Naive thymus-derived CD4-positive, alpha-beta T cell (primary cell): ENCODE results near the gene BID. TPM values are rescaled to one million over a fixed set of nuclear protein-coding genes. Genes with fewer than 3 reads are reported as not detected.
A peak's percentile ranks its signal among the peaks of the same experiment; 100 is the strongest.
"Not testable (repeated sequence)": the region's sequence is repeated elsewhere in the genome, so short reads cannot be mapped to it uniquely, and the experiment has no call there.

Experiments used
- ATAC-seq: fragments of 150-1000 bp; cut with Tn5 transposase; 2 replicates; pipeline ENCODE4 v1.10.0; 2021; ENCODE audit warnings: mild to moderate bottlenecking, moderate library complexity
- CTCF ChIA-PET: fragments of 350-600 bp; sonication (Branson Sonifier 250); formaldehyde crosslinking; loops from one replicate; lab custom pipeline; 2021; ENCODE audit warnings: antibody characterized with exemption; lab: Charles Lee
- POLR2A ChIA-PET: fragments of 350-600 bp; sonication (Branson Sonifier 250); formaldehyde crosslinking; loops from one replicate; lab custom pipeline; 2021; ENCODE audit warnings: antibody characterized with exemption, inconsistent platforms; lab: Charles Lee
- DNase-seq, 9 donors: peaks; one replicate each; pipeline versions ENCODE4 v3.0.0 to v3.0.0-alpha.2; 2020 to 2022; ENCODE audit warnings: mixed read lengths in 1 of 9
- H3K27ac ChIP-seq: one replicate; pipeline ENCODE4 v1.7.0; 2013; ENCODE audit warnings: mild to moderate bottlenecking, low read depth, low read length, moderate library complexity
- H3K27me3 ChIP-seq, 2 donors: one replicate each; pipeline ENCODE4 v1.7.0; 2013; ENCODE audit warnings: low read length in 2 of 2, mild to moderate bottlenecking in 2 of 2, moderate library complexity in 2 of 2; ENCODE audit not compliant: control insufficient read depth in 2 of 2, insufficient read depth in 2 of 2
- H3K36me3 ChIP-seq, 3 experiments: 1 replicate in 2 of 3; 2 replicates in 1 of 3; pipeline ENCODE4 v1.7.0; 2013; ENCODE audit warnings: low read length in 3 of 3, mild to moderate bottlenecking in 3 of 3, moderate library complexity in 1 of 3; ENCODE audit not compliant: insufficient read depth in 3 of 3, control insufficient read depth in 2 of 3
- H3K4me1 ChIP-seq, 2 donors: one replicate each; pipeline ENCODE4 v1.7.0; 2013; ENCODE audit warnings: low read length in 2 of 2, mild to moderate bottlenecking in 2 of 2, moderate library complexity in 1 of 2; ENCODE audit not compliant: control insufficient read depth in 2 of 2, insufficient read depth in 2 of 2
- H3K4me3 ChIP-seq: 2 replicates; pipeline ENCODE4 v1.7.0; 2013; ENCODE audit warnings: mild to moderate bottlenecking, low read length
- H3K9me3 ChIP-seq, 3 experiments: 1 replicate in 2 of 3; 2 replicates in 1 of 3; pipeline ENCODE4 v1.7.0; 2013; ENCODE audit warnings: low read length in 3 of 3; ENCODE audit not compliant: control insufficient read depth in 2 of 3
- H3K27ac Mint-ChIP-seq, 9 donors: one replicate each; pipeline ENCODE4 v1.8.0; 2020 to 2022; ENCODE audit warnings: mixed read lengths in 9 of 9, mild to moderate bottlenecking in 8 of 9, moderate library complexity in 5 of 9, inconsistent platforms in 2 of 9
- H3K27me3 Mint-ChIP-seq, 5 donors: one replicate each; pipeline ENCODE4 v1.8.0; 2021 to 2022; ENCODE audit warnings: mixed read lengths in 5 of 5, mild to moderate bottlenecking in 1 of 5
- H3K36me3 Mint-ChIP-seq, 5 donors: one replicate each; pipeline ENCODE4 v1.8.0; 2020 to 2022; ENCODE audit warnings: mixed read lengths in 5 of 5, mild to moderate bottlenecking in 3 of 5, inconsistent platforms in 1 of 5
- H3K4me1 Mint-ChIP-seq, 7 donors: one replicate each; pipeline ENCODE4 v1.8.0; 2020 to 2022; ENCODE audit warnings: mixed read lengths in 7 of 7, mild to moderate bottlenecking in 3 of 7, inconsistent platforms in 1 of 7
- H3K4me3 Mint-ChIP-seq, 10 donors: one replicate each; pipeline ENCODE4 v1.8.0; 2020 to 2022; ENCODE audit warnings: mild to moderate bottlenecking in 10 of 10, mixed read lengths in 10 of 10, moderate library complexity in 6 of 10, inconsistent platforms in 2 of 10
- H3K9me3 Mint-ChIP-seq, 11 donors: one replicate each; pipeline ENCODE4 v1.8.0; 2020 to 2022; ENCODE audit warnings: mixed read lengths in 11 of 11, mild to moderate bottlenecking in 4 of 11, inconsistent platforms in 1 of 11, moderate library complexity in 1 of 11
- intact Hi-C, 2 donors: fragments of 100-400 bp; cut with micrococcal nuclease; formaldehyde crosslinking; loops; one replicate each; pipeline ENCODE4 v1.15.1; 2023
- polyA plus RNA-seq, 2 donors: library from polyadenylated mRNA; unstranded; fragments of 300-500 nt; fragmentation: Illumina TruSeq; gene quantifications; one replicate each; pipeline ENCODE4 v1.2.3, GENCODE V29; 2021
- total RNA-seq, 6 experiments: library from RNA in 5 of 6; stranded (reverse) in 5 of 6; gene quantifications; 1 replicate in 5 of 6; 2 replicates in 1 of 6; pipeline ENCODE4 v1.2.3 and lab custom pipeline; 2021 to 2026

BID gene
- total and polyA plus RNA-seq, 7 experiments from 2014 or later, result 15.4 to 66.2 (median 32.1) TPM

GRCh38 chr22:17705546-17705945, 68.7 kb downstream of the BID start:
- Mint-ChIP-seq H3K27me3 (no peaks in the 10 kb centered on the region), H3K4me3 (peak overlapping the region in 3 of 10 donors; percentile 63 to 79 (median 71)), H3K27ac (peak overlapping the region in 2 of 9 donors; percentile 56 to 89), H3K9me3 (no peaks in the 10 kb centered on the region), H3K36me3 (peaks cover 0 to 18% (median 7%) of the 10 kb centered on the region in 5 donors), H3K4me1 (peaks cover 0 to 20% (median 16%) of the 10 kb centered on the region in 7 donors)
- intact Hi-C loops, result no loop called here
- ATAC-seq (no peak), DNase-seq (no peak)
- Histone ChIP-seq H3K36me3 (peaks cover 0 to 5% (median 0%) of the 10 kb centered on the region in 3 experiments), H3K4me1 (peaks cover 0 to 4% of the 10 kb centered on the region in 2 donors), H3K27me3 (no peaks in the 10 kb centered on the region), H3K4me3 (no peak overlapping the region), H3K27ac (no peak overlapping the region), H3K9me3 (no peaks in the 10 kb centered on the region)
- ChIA-PET POLR2A (no interaction called here), CTCF (no interaction called here)

- ChIA-PET POLR2A (no interaction called here), CTCF (no interaction called here)
- Mint-ChIP-seq H3K4me3 (no peak overlapping the region), H3K4me1 (peaks cover 3 to 22% (median 17%) of the 10 kb centered on the region in 7 donors), H3K9me3 (no peaks in the 10 kb centered on the region), H3K36me3 (peaks cover 0 to 25% (median 7%) of the 10 kb centered on the region in 5 donors), H3K27ac (no peak overlapping the region), H3K27me3 (no peaks in the 10 kb centered on the region)
- DNase-seq (no peak), ATAC-seq (no peak)
- peaks cover 0 to 5% (median 0%) of the 10 kb centered on the region in 3 experiments for H3K36me3 ChIP-seq
- no peaks in the 10 kb centered on the region for H3K9me3 ChIP-seq
- H3K4me1 ChIP-seq, result peaks cover 0 to 4% of the 10 kb centered on the region in 2 donors
- H3K27ac ChIP-seq, result no peak overlapping the region
- H3K4me3 ChIP-seq, result no peak overlapping the region
- intact Hi-C loops, result no loop called here
- no peaks in the 10 kb centered on the region for H3K27me3 ChIP-seq
These were observed 70.5 kb downstream of the BID start for GRCh38 chr22:17703811-17704210.

GRCh38 chr22:17700778-17701177, 73.5 kb downstream of the BID start:
- Mint-ChIP-seq H3K4me3 (no peak overlapping the region), H3K27me3 (no peaks in the 10 kb centered on the region), H3K36me3 (peaks cover 4 to 26% (median 12%) of the 10 kb centered on the region in 5 donors), H3K27ac (peak overlapping the region in 1 of 9 donors; percentile 46), H3K4me1 (peaks cover 4 to 14% (median 7%) of the 10 kb centered on the region in 7 donors), H3K9me3 (no peaks in the 10 kb centered on the region)
- no peaks in the 10 kb centered on the region for H3K9me3 ChIP-seq
- DNase-seq, result no peak
- H3K4me1 ChIP-seq, result no peaks in the 10 kb centered on the region
- POLR2A ChIA-PET, result no interaction called here
- no peak overlapping the region for H3K4me3 ChIP-seq
- intact Hi-C loops, result no loop called here
- CTCF ChIA-PET, result no interaction called here
- peaks cover 0 to 5% (median 0%) of the 10 kb centered on the region in 3 experiments for H3K36me3 ChIP-seq
- no peak for ATAC-seq
- H3K27me3 ChIP-seq, result no peaks in the 10 kb centered on the region
- H3K27ac ChIP-seq, result no peak overlapping the region

DNA sequence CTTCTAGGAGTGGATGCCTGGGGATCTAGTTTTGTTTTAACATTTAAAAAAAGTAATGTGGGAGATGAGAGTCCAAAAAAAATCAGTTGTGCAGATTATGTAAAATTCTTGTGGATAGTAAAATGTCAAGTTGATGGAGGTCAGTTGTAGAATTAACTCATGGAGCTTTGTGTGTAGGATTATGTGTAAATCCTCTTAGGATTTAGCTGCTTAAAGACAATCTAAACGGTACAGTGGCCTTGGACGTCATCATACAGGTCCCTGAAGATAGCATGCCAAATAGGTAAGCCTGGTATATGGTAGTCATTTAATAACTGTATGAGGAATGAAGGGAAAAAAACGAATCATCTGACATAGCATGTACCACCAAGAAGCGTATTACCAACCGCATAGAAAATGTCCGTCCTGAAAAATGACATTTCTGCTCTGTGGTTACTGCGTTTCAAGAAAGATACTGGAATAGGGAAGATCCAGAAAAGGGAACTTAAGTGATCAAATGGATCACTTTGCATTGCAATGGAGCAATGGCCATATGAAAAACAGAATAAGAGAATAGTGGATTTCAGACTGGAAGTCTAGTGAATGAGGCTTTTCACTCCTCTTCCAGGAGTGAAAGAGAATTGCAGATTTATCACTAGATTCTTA, 74.5 kb downstream of the BID start:
- Mint-ChIP-seq H3K4me3 (no peak overlapping the region), H3K27me3 (no peaks in the 10 kb centered on the region), H3K27ac (peak overlapping the region in 1 of 9 donors; percentile 4), H3K36me3 (peaks cover 4 to 25% (median 12%) of the 10 kb centered on the region in 5 donors), H3K9me3 (no peaks in the 10 kb centered on the region), H3K4me1 (peaks cover 0 to 12% (median 5%) of the 10 kb centered on the region in 7 donors)
- H3K4me1 ChIP-seq, result no peaks in the 10 kb centered on the region
- intact Hi-C loops, result no loop called here
- H3K4me3 ChIP-seq, result no peak overlapping the region
- ChIA-PET POLR2A (no interaction called here), CTCF (interaction anchor here (0.6 kb wide), 1 partner anchor 17 kb away, joined by 3 read pairs; no protein-coding TSS in a partner anchor)
- no peak overlapping the region for H3K27ac ChIP-seq
- ATAC-seq (peak; percentile 37), DNase-seq (no peak)
- H3K36me3 ChIP-seq, result peaks cover 0 to 6% (median 0%) of the 10 kb centered on the region in 3 experiments
- no peaks in the 10 kb centered on the region for H3K9me3 ChIP-seq
- H3K27me3 ChIP-seq, result no peaks in the 10 kb centered on the region

- peaks cover 4 to 28% (median 12%) of the 10 kb centered on the region in 5 donors for H3K36me3 Mint-ChIP-seq
- no peaks in the 10 kb centered on the region for H3K9me3 Mint-ChIP-seq
- no peak for ATAC-seq
- H3K36me3 ChIP-seq, result peaks cover 0 to 8% (median 0%) of the 10 kb centered on the region in 3 experiments
- ChIA-PET CTCF (interaction anchor here (0.5 kb wide), 1 partner anchor 44 kb away, joined by 3 read pairs; no protein-coding TSS in a partner anchor), POLR2A (no interaction called here)
- no peaks in the 10 kb centered on the region for H3K4me1 ChIP-seq
- peaks cover 0 to 15% (median 9%) of the 10 kb centered on the region in 7 donors for H3K4me1 Mint-ChIP-seq
- intact Hi-C loops, result no loop called here
- no peak overlapping the region for H3K27ac ChIP-seq
- peak overlapping the region in 1 of 9 donors; percentile 69 for H3K27ac Mint-ChIP-seq
- H3K4me3 Mint-ChIP-seq, result no peak overlapping the region
- DNase-seq, result no peak
- H3K27me3 Mint-ChIP-seq, result no peaks in the 10 kb centered on the region
- no peaks in the 10 kb centered on the region for H3K27me3 ChIP-seq
- H3K9me3 ChIP-seq, result no peaks in the 10 kb centered on the region
- no peak overlapping the region for H3K4me3 ChIP-seq
These were observed 75.3 kb downstream of the BID start for GRCh38 chr22:17698948-17699347.

- H3K27me3 Mint-ChIP-seq, POLR2A ChIA-PET, DNase-seq, H3K36me3 ChIP-seq, H3K4me3 Mint-ChIP-seq, H3K27me3 ChIP-seq, H3K27ac ChIP-seq, H3K27ac Mint-ChIP-seq, ATAC-seq, H3K9me3 Mint-ChIP-seq, H3K4me1 ChIP-seq, H3K9me3 ChIP-seq, intact Hi-C loops, H3K4me3 ChIP-seq: not testable (repeated sequence)
- peaks cover 0 to 15% (median 9%) of the 10 kb centered on the region in 7 donors for H3K4me1 Mint-ChIP-seq
- peaks cover 4 to 22% (median 11%) of the 10 kb centered on the region in 5 donors for H3K36me3 Mint-ChIP-seq
- CTCF ChIA-PET, result interaction anchor here (0.5 kb wide), 1 partner anchor 44 kb away, joined by 3 read pairs; no protein-coding TSS in a partner anchor
These were observed 76.0 kb downstream of the BID start for GRCh38 chr22:17698276-17698675.
